ENCODE measurements around the gene FAM163B. TPM values are rescaled to one million over a fixed set of nuclear protein-coding genes. Genes with fewer than 3 reads are reported as not detected.

Gene FAM163B
- total RNA-seq, 1 experiment from 2014 or later, result not detected

DNA sequence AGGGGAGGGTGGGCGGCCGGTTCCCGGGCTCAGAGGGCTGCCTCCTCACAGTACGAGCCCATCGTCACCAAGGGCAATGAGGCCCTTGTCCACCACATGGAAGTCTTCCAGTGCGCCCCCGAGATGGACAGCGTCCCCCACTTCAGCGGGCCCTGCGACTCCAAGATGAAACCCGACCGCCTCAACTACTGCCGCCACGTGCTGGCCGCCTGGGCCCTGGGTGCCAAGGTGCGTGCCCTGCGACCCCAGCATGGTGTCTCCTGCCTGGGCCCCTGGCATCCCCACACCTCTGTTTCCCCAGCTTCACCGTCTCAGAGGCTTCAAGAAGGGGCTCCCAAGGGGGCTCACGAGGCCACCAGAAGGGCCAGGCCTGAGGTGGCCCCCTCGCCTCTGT lies 34.2 kb upstream of the FAM163B start:
- no peak for TF ChIP-seq CTCF (IDR thresholded peaks at IDR 0.05; ENCODE audit: unreplicated experiment)
- Mint-ChIP-seq H3K4me3 (ENCODE audit: low read depth, unreplicated experiment) (no peak overlapping the region), H3K27ac (ENCODE audit: unreplicated experiment) (no peak overlapping the region), H3K36me3 (ENCODE audit: insufficient read depth, unreplicated experiment) (no peaks in the 10 kb centered on the region), H3K9me3 (ENCODE audit: low read depth, unreplicated experiment) (no peaks in the 10 kb centered on the region), H3K4me1 (ENCODE audit: low read depth, unreplicated experiment) (no peaks in the 10 kb centered on the region), H3K27me3 (ENCODE audit: unreplicated experiment) (peaks cover 99% of the 10 kb centered on the region)
- DNase-seq, result no peak
- CTCF ChIA-PET, result no interaction called here
- BruUV-seq (replicated peaks), result no TSS peak
- intact Hi-C loops (cut with micrococcal nuclease; ENCODE audit: unreplicated experiment), result no loop called here

GRCh38 chr9:133642708-133643361 lies 33.6 kb upstream of the FAM163B start:
- peaks cover 99% of the 10 kb centered on the region for H3K27me3 Mint-ChIP-seq (ENCODE audit: unreplicated experiment)
- H3K27ac Mint-ChIP-seq (ENCODE audit: unreplicated experiment), result no peak overlapping the region
- BruUV-seq (replicated peaks), result no TSS peak
- intact Hi-C loops (cut with micrococcal nuclease; ENCODE audit: unreplicated experiment), result no loop called here
- no peak for TF ChIP-seq CTCF (IDR thresholded peaks at IDR 0.05; ENCODE audit: unreplicated experiment)
- no peak for DNase-seq
- H3K4me3 Mint-ChIP-seq (ENCODE audit: low read depth, unreplicated experiment), result no peak overlapping the region
- H3K9me3 Mint-ChIP-seq (ENCODE audit: low read depth, unreplicated experiment), result no peaks in the 10 kb centered on the region
- H3K36me3 Mint-ChIP-seq (ENCODE audit: insufficient read depth, unreplicated experiment), result no peaks in the 10 kb centered on the region
- no peaks in the 10 kb centered on the region for H3K4me1 Mint-ChIP-seq (ENCODE audit: low read depth, unreplicated experiment)
- CTCF ChIA-PET, result no interaction called here

- H3K9me3 Mint-ChIP-seq (ENCODE audit: low read depth, unreplicated experiment), result no peaks in the 10 kb centered on the region
- no TSS peak for BruUV-seq (replicated peaks)
- CTCF ChIA-PET, result no interaction called here
- intact Hi-C loops (cut with micrococcal nuclease; ENCODE audit: unreplicated experiment), result no loop called here
- H3K4me3 Mint-ChIP-seq (ENCODE audit: low read depth, unreplicated experiment), result no peak overlapping the region
- DNase-seq, result no peak
- TF ChIP-seq CTCF (IDR thresholded peaks at IDR 0.05; ENCODE audit: unreplicated experiment), result no peak
- no peaks in the 10 kb centered on the region for H3K36me3 Mint-ChIP-seq (ENCODE audit: insufficient read depth, unreplicated experiment)
- no peaks in the 10 kb centered on the region for H3K4me1 Mint-ChIP-seq (ENCODE audit: low read depth, unreplicated experiment)
- no peak overlapping the region for H3K27ac Mint-ChIP-seq (ENCODE audit: unreplicated experiment)
- H3K27me3 Mint-ChIP-seq (ENCODE audit: unreplicated experiment), result peaks cover 99% of the 10 kb centered on the region
Measured at GRCh38 chr9:133641861-133642595, 32.8 kb upstream of the FAM163B start.

DNA sequence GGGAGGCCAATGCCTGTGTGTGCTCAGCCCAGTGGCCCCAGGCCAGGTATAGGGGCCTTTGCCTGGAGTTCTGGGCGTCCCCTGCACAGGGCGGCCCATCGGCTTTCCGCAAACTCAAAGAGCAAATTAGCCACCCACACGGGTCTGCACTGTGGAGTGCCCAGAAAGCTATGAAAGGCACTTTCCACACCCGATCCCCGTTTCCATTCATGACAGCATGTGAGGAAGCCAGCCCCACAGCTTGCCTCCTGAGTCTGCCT lies 32.1 kb upstream of the FAM163B start:
- Mint-ChIP-seq H3K27me3 (ENCODE audit: unreplicated experiment) (peaks cover 99% of the 10 kb centered on the region), H3K9me3 (ENCODE audit: low read depth, unreplicated experiment) (no peaks in the 10 kb centered on the region), H3K4me1 (ENCODE audit: low read depth, unreplicated experiment) (no peaks in the 10 kb centered on the region), H3K4me3 (ENCODE audit: low read depth, unreplicated experiment) (no peak overlapping the region), H3K27ac (ENCODE audit: unreplicated experiment) (no peak overlapping the region), H3K36me3 (ENCODE audit: insufficient read depth, unreplicated experiment) (no peaks in the 10 kb centered on the region)
- no peak for DNase-seq
- CTCF ChIA-PET, result no interaction called here
- intact Hi-C loops (cut with micrococcal nuclease; ENCODE audit: unreplicated experiment), result no loop called here
- no peak for TF ChIP-seq CTCF (IDR thresholded peaks at IDR 0.05; ENCODE audit: unreplicated experiment)
- BruUV-seq (replicated peaks), result no TSS peak

Measured in Calu3 (cell line).